ENCODE data around the gene ZBTB25.

- TF ChIP-seq, protein P1, sequence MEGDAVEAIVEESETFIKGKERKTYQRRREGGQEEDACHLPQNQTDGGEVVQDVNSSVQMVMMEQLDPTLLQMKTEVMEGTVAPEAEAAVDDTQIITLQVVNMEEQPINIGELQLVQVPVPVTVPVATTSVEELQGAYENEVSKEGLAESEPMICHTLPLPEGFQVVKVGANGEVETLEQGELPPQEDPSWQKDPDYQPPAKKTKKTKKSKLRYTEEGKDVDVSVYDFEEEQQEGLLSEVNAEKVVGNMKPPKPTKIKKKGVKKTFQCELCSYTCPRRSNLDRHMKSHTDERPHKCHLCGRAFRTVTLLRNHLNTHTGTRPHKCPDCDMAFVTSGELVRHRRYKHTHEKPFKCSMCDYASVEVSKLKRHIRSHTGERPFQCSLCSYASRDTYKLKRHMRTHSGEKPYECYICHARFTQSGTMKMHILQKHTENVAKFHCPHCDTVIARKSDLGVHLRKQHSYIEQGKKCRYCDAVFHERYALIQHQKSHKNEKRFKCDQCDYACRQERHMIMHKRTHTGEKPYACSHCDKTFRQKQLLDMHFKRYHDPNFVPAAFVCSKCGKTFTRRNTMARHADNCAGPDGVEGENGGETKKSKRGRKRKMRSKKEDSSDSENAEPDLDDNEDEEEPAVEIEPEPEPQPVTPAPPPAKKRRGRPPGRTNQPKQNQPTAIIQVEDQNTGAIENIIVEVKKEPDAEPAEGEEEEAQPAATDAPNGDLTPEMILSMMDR (IDR thresholded peaks at IDR 0.05; ENCODE audit: insufficient read depth, low read length, poor library complexity, severe bottlenecking): no peak
- TF ChIP-seq EZH2phosphoT487 (conservative IDR thresholded peaks at IDR 0.05; ENCODE audit: low read length): no peak
Measured at GRCh38 chr14:64522591-64523355, 19.1 kb upstream of the ZBTB25 start.
